ENCODE measurements around the gene ALDH1B1. TPM values are rescaled to one million over a fixed set of nuclear protein-coding genes. Genes with fewer than 3 reads are reported as not detected.

ALDH1B1 gene
- polyA plus RNA-seq, 1 experiment: 38.4 TPM

- Histone ChIP-seq H3K36me3 (ENCODE audit: control insufficient read depth, insufficient read depth, low read length) (no peaks in the 10 kb centered on the region), H3K4me3 (ENCODE audit: low read depth, low read length) (no peak overlapping the region), H3K27me3 (ENCODE audit: control insufficient read depth, insufficient read depth, low read length) (peaks cover 7% of the 10 kb centered on the region)
- ChIA-PET POLR2A (no interaction called here), CTCF (interaction anchor here (0.7 to 3.3 kb wide), 3 partner anchors 11 to 1646 kb away, joined by 3 to 10 read pairs (median 3); no protein-coding TSS in a partner anchor)
- TF ChIP-seq CTCF (IDR thresholded peaks at IDR 0.05; ENCODE audit: insufficient read depth, low read depth, low read length): no peak
- DNase-seq (ENCODE audit: low read depth): no peak
Measured at GRCh38 chr9:38428062-38428461, 35.6 kb downstream of the ALDH1B1 start.

GRCh38 chr9:38431116-38431515 is 38.6 kb downstream of the ALDH1B1 start:
- DNase-seq (ENCODE audit: low read depth): no peak
- no peaks in the 10 kb centered on the region for H3K36me3 ChIP-seq (ENCODE audit: control insufficient read depth, insufficient read depth, low read length)
- H3K4me3 ChIP-seq (ENCODE audit: low read depth, low read length): no peak overlapping the region
- ChIA-PET CTCF (interaction anchor here (1.4 to 5.2 kb wide), 4 partner anchors 9 to 18 kb away, joined by 4 to 36 read pairs (median 20); partner anchors contain the start of gene IGFBPL1), POLR2A (no interaction called here)
- TF ChIP-seq CTCF (IDR thresholded peaks at IDR 0.05; ENCODE audit: insufficient read depth, low read depth, low read length): no peak
- no peaks in the 10 kb centered on the region; the same call in 1 of the 2 replicates for H3K27me3 ChIP-seq (ENCODE audit: control insufficient read depth, insufficient read depth, low read length)

GRCh38 chr9:38432922-38433510 is 40.5 kb downstream of the ALDH1B1 start:
- ChIA-PET CTCF (interaction anchor here (0.6 to 5.2 kb wide), 21 partner anchors 8 to 84 kb away, joined by 3 to 36 read pairs (median 5); partner anchors contain the start of gene IGFBPL1), POLR2A (no interaction called here)
- no peaks in the 10 kb centered on the region for H3K27me3 ChIP-seq (ENCODE audit: control insufficient read depth, insufficient read depth, low read length)
- H3K36me3 ChIP-seq (ENCODE audit: control insufficient read depth, insufficient read depth, low read length): no peaks in the 10 kb centered on the region
- no peak overlapping the region for H3K4me3 ChIP-seq (ENCODE audit: low read depth, low read length)
- DNase-seq (ENCODE audit: low read depth): no peak
- peak; percentile 63 for TF ChIP-seq CTCF (IDR thresholded peaks at IDR 0.05; ENCODE audit: insufficient read depth, low read depth, low read length)

- no peak for DNase-seq (ENCODE audit: low read depth)
- CTCF ChIA-PET: interaction anchor here (1.1 to 5.2 kb wide), 4 partner anchors 12 to 17 kb away, joined by 3 to 36 read pairs (median 18); partner anchors contain the start of gene IGFBPL1
- Histone ChIP-seq H3K27me3 (ENCODE audit: control insufficient read depth, insufficient read depth, low read length) (no peaks in the 10 kb centered on the region), H3K36me3 (ENCODE audit: control insufficient read depth, insufficient read depth, low read length) (no peaks in the 10 kb centered on the region), H3K4me3 (ENCODE audit: low read depth, low read length) (no peak overlapping the region)
- POLR2A ChIA-PET: no interaction called here
- TF ChIP-seq CTCF (IDR thresholded peaks at IDR 0.05; ENCODE audit: insufficient read depth, low read depth, low read length): no peak
Measured at GRCh38 chr9:38434365-38434764, 41.9 kb downstream of the ALDH1B1 start.

GRCh38 chr9:38434853-38435252 is 42.4 kb downstream of the ALDH1B1 start:
- Histone ChIP-seq H3K36me3 (ENCODE audit: control insufficient read depth, insufficient read depth, low read length) (no peaks in the 10 kb centered on the region), H3K27me3 (ENCODE audit: control insufficient read depth, insufficient read depth, low read length) (no peaks in the 10 kb centered on the region), H3K4me3 (ENCODE audit: low read depth, low read length) (no peak overlapping the region)
- DNase-seq (ENCODE audit: low read depth): no peak
- ChIA-PET POLR2A (no interaction called here), CTCF (interaction anchor here (0.9 to 5.2 kb wide), 4 partner anchors 9 to 18 kb away, joined by 3 to 36 read pairs (median 4); no protein-coding TSS in a partner anchor)
- no peak for TF ChIP-seq CTCF (IDR thresholded peaks at IDR 0.05; ENCODE audit: insufficient read depth, low read depth, low read length)

Measured in BJ (cell line).